B cell (primary cell): ENCODE measurements around the gene PSMG2. TPM values are rescaled to one million over a fixed set of nuclear protein-coding genes. Genes with fewer than 3 reads are reported as not detected.
A peak's percentile ranks its signal among the peaks of the same experiment; 100 is the strongest.

Experiments
- ATAC-seq: fragments of 200-7000 bp; cut with Tn5 transposase; one replicate; pipeline ENCODE4 v1.10.0; 2021; ENCODE audit warnings: low read depth, mild to moderate bottlenecking, moderate number of reproducible peaks, moderate library complexity
- CTCF ChIA-PET: fragments of 350-600 bp; sonication (Branson Sonifier 250); formaldehyde crosslinking; loops from one replicate; lab custom pipeline; 2021; ENCODE audit warnings: antibody characterized with exemption, inconsistent platforms; lab: Charles Lee
- POLR2A ChIA-PET: fragments of 350-600 bp; sonication (Branson Sonifier 250); formaldehyde crosslinking; loops from one replicate; lab custom pipeline; 2021; ENCODE audit warnings: antibody characterized with exemption; lab: Charles Lee
- DNase-seq: peaks from one replicate; pipeline ENCODE4 v3.0.0; 2013
- H2AFZ ChIP-seq: 2 replicates; pipeline ENCODE4 v1.6.1; 2012; ENCODE audit warnings: mild to moderate bottlenecking, low read depth, low read length; ENCODE audit not compliant: insufficient read depth, poor library complexity, severe bottlenecking
- H3K27ac ChIP-seq, 2 donors: 1 replicate in 1 of 2; 2 replicates in 1 of 2; pipeline ENCODE4 v1.5.1; 2012 to 2013; ENCODE audit warnings: low read length in 2 of 2, mild to moderate bottlenecking in 2 of 2, moderate library complexity in 1 of 2
- H3K27me3 ChIP-seq, 4 experiments: fragments of 200-600 bp in 1 of 4; sonication (generic) in 1 of 4; replicated peaks in 1 of 4; 1 replicate in 2 of 4; 2 replicates in 2 of 4; pipeline versions ENCODE4 v1.6.1 to v1.7.0; 2013 to 2016; ENCODE audit warnings: low read length in 3 of 4, mild to moderate bottlenecking in 2 of 4, mixed read lengths in 1 of 4, moderate library complexity in 1 of 4; ENCODE audit not compliant: insufficient read depth in 4 of 4, control insufficient read depth in 3 of 4; ENCODE audit errors: control extremely low read depth in 1 of 4
- H3K36me3 ChIP-seq, 2 experiments: replicated peaks in 1 of 2; 1 replicate in 1 of 2; 2 replicates in 1 of 2; pipeline versions ENCODE4 v1.6.1 to v1.7.1; 2013; ENCODE audit warnings: low read length in 1 of 2; ENCODE audit not compliant: insufficient read depth in 2 of 2, control insufficient read depth in 1 of 2; ENCODE audit errors: control extremely low read depth in 1 of 2, extremely low read depth in 1 of 2
- H3K4me1 ChIP-seq, 2 donors: fragments of 200-600 bp in 1 of 2; sonication (generic) in 1 of 2; 1 replicate in 1 of 2; 2 replicates in 1 of 2; pipeline versions ENCODE4 v1.5.1 to v1.6.1; 2013 to 2017; ENCODE audit warnings: low read length in 2 of 2; ENCODE audit not compliant: control insufficient read depth in 2 of 2, insufficient read depth in 2 of 2
- H3K4me2 ChIP-seq: replicated peaks from 2 replicates; pipeline ENCODE3; 2012; ENCODE audit warnings: mild to moderate bottlenecking, low read depth, low read length; ENCODE audit not compliant: poor library complexity, severe bottlenecking
- H3K4me3 ChIP-seq, 5 experiments: fragments of 200-600 bp in 1 of 5; sonication (generic) in 1 of 5; 1 replicate in 3 of 5; 2 replicates in 2 of 5; pipeline versions ENCODE4 v1.5.1 to v1.7.0; 2011 to 2016; ENCODE audit warnings: low read length in 4 of 5, mild to moderate bottlenecking in 4 of 5, low read depth in 2 of 5, control low read depth in 1 of 5, moderate library complexity in 1 of 5; ENCODE audit not compliant: insufficient read depth in 1 of 5; ENCODE audit errors: control extremely low read depth in 1 of 5, extremely low read depth in 1 of 5
- H3K79me2 ChIP-seq: fragments of 200-600 bp; sonication (generic); one replicate; pipeline ENCODE4 v1.6.0; 2016; ENCODE audit warnings: low read length; ENCODE audit not compliant: control insufficient read depth, insufficient read depth
- H3K9ac ChIP-seq: fragments of 200-600 bp; sonication (generic); 2 replicates; pipeline ENCODE4 v1.6.1; 2017; ENCODE audit warnings: mild to moderate bottlenecking, low read length, moderate library complexity
- H3K9me3 ChIP-seq, 3 donors: one replicate each; pipeline versions ENCODE4 v1.6.1 to v1.7.1; 2013; ENCODE audit warnings: low read length in 2 of 3; ENCODE audit not compliant: control insufficient read depth in 2 of 3, insufficient read depth in 1 of 3; ENCODE audit errors: control extremely low read depth in 1 of 3
- H4K20me1 ChIP-seq: 2 replicates; pipeline ENCODE4 v1.6.0; 2012; ENCODE audit warnings: mild to moderate bottlenecking, low read length; ENCODE audit not compliant: insufficient read depth, control insufficient read depth, poor library complexity, severe bottlenecking
- H3K27ac Mint-ChIP-seq: one replicate; pipeline ENCODE4 v1.8.0; 2021; ENCODE audit warnings: mixed read lengths
- H3K27me3 Mint-ChIP-seq: one replicate; pipeline ENCODE4 v1.8.0; 2021; ENCODE audit warnings: mixed read lengths
- H3K4me1 Mint-ChIP-seq: one replicate; pipeline ENCODE4 v1.8.0; 2021; ENCODE audit warnings: mixed read lengths
- H3K4me3 Mint-ChIP-seq: one replicate; pipeline ENCODE4 v1.8.0; 2021; ENCODE audit warnings: mixed read lengths
- H3K9me3 Mint-ChIP-seq: one replicate; pipeline ENCODE4 v1.8.0; 2022; ENCODE audit warnings: mixed read lengths; ENCODE audit not compliant: insufficient read depth
- EZH2 ChIP-seq: IDR thresholded peaks from 2 replicates; pipeline ENCODE4 v1.6.1; 2012; ENCODE audit warnings: borderline replicate concordance, low read depth, mild to moderate bottlenecking, moderate library complexity, low read length; ENCODE audit not compliant: insufficient read depth, poor library complexity, severe bottlenecking
- WGBS: methylation state at CpG from one replicate; pipeline ENCODE4 v1.1.5; 2013; ENCODE audit warnings: missing lambda C conversion rate; ENCODE audit not compliant: insufficient coverage; 5-methylcytosine and 5-hydroxymethylcytosine counted together
- intact Hi-C: fragments of 100-400 bp; cut with micrococcal nuclease; formaldehyde crosslinking; loops from one replicate; pipeline ENCODE4 v1.10.0; 2022
- polyA plus RNA-seq: library from polyadenylated mRNA; depleted of rRNA; stranded (reverse); fragments of >200 nt; gene quantifications from 2 replicates; pipeline ENCODE4 v1.2.3, GENCODE V29; 2012
- total RNA-seq, 2 donors: library from RNA; stranded (reverse); fragments of 120-200 nt in 1 of 2; gene quantifications; 1 replicate in 1 of 2; 2 replicates in 1 of 2; pipeline versions ENCODE4 v1.2.3 to v1.2.4, GENCODE V29; 2013 to 2022
- TF ChIP-seq, protein P1 (sequence below): fragments of 200-600 bp; IDR thresholded peaks from one replicate; pipeline ENCODE4 v1.8.0; 2022; ENCODE audit warnings: antibody characterized with exemption, mild to moderate bottlenecking

PSMG2 gene
- total and polyA plus RNA-seq, 2 donors (not counting 1 experiment from before 2014, with no cell fraction given) = 31.8 to 64.1 TPM

DNA sequence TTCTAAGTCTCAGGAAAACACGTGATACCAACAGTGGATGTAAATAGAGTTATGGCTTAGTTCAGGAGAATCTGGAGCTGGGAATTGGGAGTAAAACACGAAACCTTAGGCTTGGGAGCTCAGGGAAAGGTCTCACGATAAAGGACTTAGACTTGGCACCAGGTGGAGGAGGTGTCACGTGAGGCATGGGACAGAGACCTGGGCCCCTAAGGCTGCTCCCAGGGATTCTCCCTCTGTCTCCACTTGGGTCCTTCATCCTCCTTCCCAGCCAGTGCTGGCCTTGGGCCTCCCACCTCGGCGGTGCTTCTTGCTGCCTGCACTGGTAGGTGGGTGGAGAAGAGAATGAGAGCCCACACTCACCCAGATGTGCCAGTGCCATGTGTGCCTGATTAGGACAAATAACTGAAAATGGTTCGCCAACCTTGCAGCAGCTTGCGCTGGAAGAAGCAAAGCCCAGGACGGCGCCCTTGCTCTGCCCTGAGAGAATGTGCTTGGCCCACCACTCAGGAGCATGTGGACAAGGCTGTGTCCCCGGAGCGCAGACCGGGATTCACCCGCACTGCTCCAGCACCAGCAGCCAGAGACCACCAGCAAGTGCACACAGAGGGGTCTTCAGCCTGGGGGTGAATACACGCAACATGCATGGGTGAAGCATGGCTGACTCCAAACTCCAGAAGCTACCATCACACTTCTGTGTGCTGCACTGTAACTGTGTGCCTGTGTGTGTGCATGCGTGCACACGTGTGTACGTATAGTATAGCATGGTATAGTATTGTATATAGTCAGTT is 48.1 kb downstream of the PSMG2 start:
- Histone ChIP-seq H3K4me3 (peak overlapping the region in 1 of 5 experiments; percentile 3), H3K27me3 (peaks cover 0 to 26% (median 2%) of the 10 kb centered on the region in 4 experiments), H3K4me1 (peaks cover 12 to 20% of the 10 kb centered on the region in 2 donors), H3K36me3 (no peaks in the 10 kb centered on the region), H3K4me2 (peak overlapping the region; percentile 63), H3K9me3 (no peaks in the 10 kb centered on the region), H2AFZ (peak overlapping the region; percentile 62), H3K79me2 (no peaks in the 10 kb centered on the region), H3K27ac (no peak overlapping the region), H4K20me1 (no peaks in the 10 kb centered on the region), H3K9ac (peak overlapping the region; percentile 32)
- no peak for ATAC-seq
- POLR2A ChIA-PET = interaction anchor here (0.5 kb wide), 1 partner anchor 1483 kb away, joined by 5 read pairs; no protein-coding TSS in a partner anchor
- TF ChIP-seq EZH2 = no peak
- TF ChIP-seq, protein P1, sequence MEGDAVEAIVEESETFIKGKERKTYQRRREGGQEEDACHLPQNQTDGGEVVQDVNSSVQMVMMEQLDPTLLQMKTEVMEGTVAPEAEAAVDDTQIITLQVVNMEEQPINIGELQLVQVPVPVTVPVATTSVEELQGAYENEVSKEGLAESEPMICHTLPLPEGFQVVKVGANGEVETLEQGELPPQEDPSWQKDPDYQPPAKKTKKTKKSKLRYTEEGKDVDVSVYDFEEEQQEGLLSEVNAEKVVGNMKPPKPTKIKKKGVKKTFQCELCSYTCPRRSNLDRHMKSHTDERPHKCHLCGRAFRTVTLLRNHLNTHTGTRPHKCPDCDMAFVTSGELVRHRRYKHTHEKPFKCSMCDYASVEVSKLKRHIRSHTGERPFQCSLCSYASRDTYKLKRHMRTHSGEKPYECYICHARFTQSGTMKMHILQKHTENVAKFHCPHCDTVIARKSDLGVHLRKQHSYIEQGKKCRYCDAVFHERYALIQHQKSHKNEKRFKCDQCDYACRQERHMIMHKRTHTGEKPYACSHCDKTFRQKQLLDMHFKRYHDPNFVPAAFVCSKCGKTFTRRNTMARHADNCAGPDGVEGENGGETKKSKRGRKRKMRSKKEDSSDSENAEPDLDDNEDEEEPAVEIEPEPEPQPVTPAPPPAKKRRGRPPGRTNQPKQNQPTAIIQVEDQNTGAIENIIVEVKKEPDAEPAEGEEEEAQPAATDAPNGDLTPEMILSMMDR = no peak
- Mint-ChIP-seq H3K27me3 (peaks cover 31% of the 10 kb centered on the region), H3K9me3 (no peaks in the 10 kb centered on the region), H3K27ac (no peak overlapping the region), H3K4me3 (peak overlapping the region; percentile 61), H3K4me1 (peaks cover 17% of the 10 kb centered on the region)
- intact Hi-C loops = no loop called here
- CTCF ChIA-PET = interaction anchor here (1.5 to 2.3 kb wide), 3 partner anchors 140 to 184 kb away, joined by 4 to 8 read pairs (median 7); no protein-coding TSS in a partner anchor
- DNase-seq = no peak
- WGBS = 96% methylated on average over 14 of the region's 18 CpGs

DNA sequence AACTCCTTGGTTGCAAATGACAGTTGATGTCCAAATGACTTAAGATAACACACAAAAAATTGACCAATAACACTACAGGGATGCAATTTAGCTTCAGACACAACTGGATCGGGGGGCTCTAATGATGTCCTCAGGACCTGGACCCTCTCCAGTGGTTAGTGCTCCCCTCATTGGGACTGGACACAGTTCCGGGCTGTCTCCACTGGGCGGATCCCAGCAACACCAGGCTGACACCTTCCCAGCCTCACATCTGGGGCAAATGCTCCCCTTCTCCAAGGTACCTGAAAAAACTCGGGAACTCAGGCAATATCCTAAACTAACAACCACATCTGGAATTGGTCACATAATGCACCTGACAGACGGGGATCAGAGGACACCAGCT is 48.7 kb downstream of the PSMG2 start:
- ATAC-seq (no peak), DNase-seq (no peak)
- peaks cover 12 to 20% of the 10 kb centered on the region in 2 donors for H3K4me1 ChIP-seq
- H3K4me3 Mint-ChIP-seq = no peak overlapping the region
- intact Hi-C loops = no loop called here
- H4K20me1 ChIP-seq = no peaks in the 10 kb centered on the region
- peaks cover 17% of the 10 kb centered on the region for H3K4me1 Mint-ChIP-seq
- H3K27ac ChIP-seq = no peak overlapping the region
- no peaks in the 10 kb centered on the region for H3K79me2 ChIP-seq
- CTCF ChIA-PET = interaction anchor here (2.3 kb wide), 1 partner anchor 142 kb away, joined by 8 read pairs; no protein-coding TSS in a partner anchor
- H3K27me3 Mint-ChIP-seq = peaks cover 32% of the 10 kb centered on the region
- no peak overlapping the region for H3K9ac ChIP-seq
- H3K9me3 Mint-ChIP-seq = no peaks in the 10 kb centered on the region
- TF ChIP-seq, protein P1 = no peak
- H2AFZ ChIP-seq = no peak overlapping the region
- no peak overlapping the region for H3K4me3 ChIP-seq
- peaks cover 0 to 26% (median 2%) of the 10 kb centered on the region in 4 experiments for H3K27me3 ChIP-seq
- no peaks in the 10 kb centered on the region for H3K36me3 ChIP-seq
- no peak overlapping the region for H3K27ac Mint-ChIP-seq
- 100% methylated on average over 3 of the region's 5 CpGs for WGBS
- no peak overlapping the region for H3K4me2 ChIP-seq
- no peaks in the 10 kb centered on the region for H3K9me3 ChIP-seq
- POLR2A ChIA-PET = no interaction called here
